ENCODE measurements around the gene DEPDC5. TPM values are rescaled to one million over a fixed set of nuclear protein-coding genes. Genes with fewer than 3 reads are reported as not detected.

DEPDC5 gene
- total RNA-seq, 1 donor from 2014 or later = 28.7 TPM

DNA sequence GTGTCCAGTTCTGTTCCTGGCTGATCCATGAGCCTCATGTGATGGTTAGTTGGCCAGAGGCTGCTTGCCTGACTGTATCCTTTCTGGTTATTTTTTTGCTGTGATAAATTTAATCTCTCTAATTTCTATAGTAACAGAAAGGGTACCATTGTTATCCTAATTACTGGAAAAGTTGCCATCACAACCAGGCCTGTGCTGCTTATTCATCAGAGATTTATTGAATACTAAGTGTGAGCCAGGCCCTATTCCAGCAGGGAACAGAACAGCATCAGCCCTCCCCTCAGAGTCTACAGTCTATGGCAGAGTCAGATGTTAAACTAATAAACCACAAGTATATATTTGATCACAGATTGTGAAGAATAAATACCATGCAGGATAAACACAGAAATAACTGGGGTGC is 86.8 kb downstream of the DEPDC5 start:
- Histone ChIP-seq H3K36me3 (peaks cover 0 to 47% of the 10 kb centered on the region in 2 donors), H3K4me1 (no peaks in the 10 kb centered on the region), H3K27me3 (no peaks in the 10 kb centered on the region), H3K4me3 (no peak overlapping the region), H3K27ac (no peak overlapping the region), H3K9me3 (no peaks in the 10 kb centered on the region)
- TF ChIP-seq POLR2A (IDR thresholded peaks at IDR 0.05) = no peak
- TF ChIP-seq POLR2AphosphoS5 (IDR thresholded peaks at IDR 0.05; ENCODE audit: insufficient read depth in 1 of 2, low read depth in 1 of 2) = no peak
- TF ChIP-seq, protein P1, sequence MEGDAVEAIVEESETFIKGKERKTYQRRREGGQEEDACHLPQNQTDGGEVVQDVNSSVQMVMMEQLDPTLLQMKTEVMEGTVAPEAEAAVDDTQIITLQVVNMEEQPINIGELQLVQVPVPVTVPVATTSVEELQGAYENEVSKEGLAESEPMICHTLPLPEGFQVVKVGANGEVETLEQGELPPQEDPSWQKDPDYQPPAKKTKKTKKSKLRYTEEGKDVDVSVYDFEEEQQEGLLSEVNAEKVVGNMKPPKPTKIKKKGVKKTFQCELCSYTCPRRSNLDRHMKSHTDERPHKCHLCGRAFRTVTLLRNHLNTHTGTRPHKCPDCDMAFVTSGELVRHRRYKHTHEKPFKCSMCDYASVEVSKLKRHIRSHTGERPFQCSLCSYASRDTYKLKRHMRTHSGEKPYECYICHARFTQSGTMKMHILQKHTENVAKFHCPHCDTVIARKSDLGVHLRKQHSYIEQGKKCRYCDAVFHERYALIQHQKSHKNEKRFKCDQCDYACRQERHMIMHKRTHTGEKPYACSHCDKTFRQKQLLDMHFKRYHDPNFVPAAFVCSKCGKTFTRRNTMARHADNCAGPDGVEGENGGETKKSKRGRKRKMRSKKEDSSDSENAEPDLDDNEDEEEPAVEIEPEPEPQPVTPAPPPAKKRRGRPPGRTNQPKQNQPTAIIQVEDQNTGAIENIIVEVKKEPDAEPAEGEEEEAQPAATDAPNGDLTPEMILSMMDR (IDR thresholded peaks at IDR 0.05) = no peak
- DNase-seq (ENCODE audit: extremely low spot score in 2 of 2) = no peak
- intact Hi-C loops (cut with DNase I) = no loop called here

DNA sequence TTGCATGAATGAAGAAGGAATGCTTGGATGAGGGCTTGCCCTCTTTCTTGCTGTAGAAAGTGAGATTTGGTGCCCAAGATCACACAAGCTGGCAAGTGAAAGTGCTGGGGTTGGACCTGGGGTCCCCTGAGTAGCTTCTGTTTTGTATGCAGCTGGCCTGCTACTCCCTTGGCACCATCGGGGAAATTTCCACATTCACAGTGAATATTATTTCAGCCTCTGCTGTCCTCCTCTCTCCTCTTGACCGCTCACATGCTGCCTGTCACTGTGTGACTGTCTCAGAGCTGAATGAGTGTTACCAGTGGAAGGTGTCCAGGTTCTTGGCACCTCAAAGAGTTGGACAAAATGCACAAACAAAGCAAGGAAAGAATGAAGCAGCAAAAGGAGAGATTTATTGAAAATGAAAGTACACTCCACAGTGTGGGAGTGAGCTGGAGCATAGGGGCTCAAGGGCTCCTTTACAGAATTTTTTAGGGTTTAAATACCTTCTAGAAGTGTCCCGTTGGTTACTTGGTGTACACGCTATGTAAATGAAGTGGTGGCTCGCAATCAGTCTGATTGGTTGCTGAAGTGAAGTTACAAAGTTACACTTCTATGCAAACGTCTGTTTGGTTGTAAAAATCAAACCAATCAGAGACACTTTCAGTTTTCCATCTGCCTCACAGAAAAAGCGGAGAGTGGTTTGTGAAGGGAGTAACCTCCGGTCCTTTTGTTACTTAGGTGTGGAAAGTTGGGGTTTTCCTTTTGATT is 87.4 kb downstream of the DEPDC5 start:
- no peak overlapping the region for H3K4me3 ChIP-seq
- no peaks in the 10 kb centered on the region for H3K27me3 ChIP-seq
- no peak for DNase-seq (ENCODE audit: extremely low spot score in 2 of 2)
- no peak overlapping the region for H3K27ac ChIP-seq
- no peaks in the 10 kb centered on the region for H3K9me3 ChIP-seq
- intact Hi-C loops (cut with DNase I) = no loop called here
- TF ChIP-seq POLR2A (IDR thresholded peaks at IDR 0.05) = no peak
- no peak for TF ChIP-seq POLR2AphosphoS5 (IDR thresholded peaks at IDR 0.05; ENCODE audit: insufficient read depth in 1 of 2, low read depth in 1 of 2)
- TF ChIP-seq, protein P1 (IDR thresholded peaks at IDR 0.05) = no peak
- H3K4me1 ChIP-seq = no peaks in the 10 kb centered on the region
- peaks cover 0 to 53% of the 10 kb centered on the region in 2 donors for H3K36me3 ChIP-seq

DNA sequence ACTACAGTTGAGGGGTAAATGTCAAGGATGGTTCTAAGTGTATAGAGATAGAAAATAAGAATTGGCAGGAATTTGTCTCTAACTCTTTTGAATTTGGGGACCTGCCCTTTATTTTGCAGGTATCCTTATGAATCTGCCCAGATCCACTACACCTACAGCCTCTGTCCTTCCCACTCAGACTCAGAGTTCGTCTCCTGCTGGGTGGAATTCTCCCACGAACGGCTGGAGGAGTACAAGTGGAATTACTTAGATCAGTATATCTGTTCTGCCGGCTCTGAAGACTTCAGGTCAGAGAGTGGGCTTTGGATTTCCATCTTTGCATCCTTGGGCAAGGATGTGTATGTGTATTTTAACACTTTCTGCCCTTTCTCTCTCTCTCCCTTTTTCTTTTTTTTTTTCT is 89.7 kb downstream of the DEPDC5 start:
- H3K9me3 ChIP-seq = no peaks in the 10 kb centered on the region
- intact Hi-C loops (cut with DNase I) = no loop called here
- no peaks in the 10 kb centered on the region for H3K27me3 ChIP-seq
- H3K4me1 ChIP-seq = no peaks in the 10 kb centered on the region
- no peak overlapping the region for H3K27ac ChIP-seq
- DNase-seq (ENCODE audit: extremely low spot score in 2 of 2) = no peak
- H3K4me3 ChIP-seq = no peak overlapping the region
- TF ChIP-seq, protein P1 (IDR thresholded peaks at IDR 0.05) = no peak
- TF ChIP-seq POLR2AphosphoS5 (IDR thresholded peaks at IDR 0.05; ENCODE audit: insufficient read depth in 1 of 2, low read depth in 1 of 2) (no peak), POLR2A (IDR thresholded peaks at IDR 0.05) (no peak)
- peaks cover 0 to 64% of the 10 kb centered on the region in 2 donors for H3K36me3 ChIP-seq

DNA sequence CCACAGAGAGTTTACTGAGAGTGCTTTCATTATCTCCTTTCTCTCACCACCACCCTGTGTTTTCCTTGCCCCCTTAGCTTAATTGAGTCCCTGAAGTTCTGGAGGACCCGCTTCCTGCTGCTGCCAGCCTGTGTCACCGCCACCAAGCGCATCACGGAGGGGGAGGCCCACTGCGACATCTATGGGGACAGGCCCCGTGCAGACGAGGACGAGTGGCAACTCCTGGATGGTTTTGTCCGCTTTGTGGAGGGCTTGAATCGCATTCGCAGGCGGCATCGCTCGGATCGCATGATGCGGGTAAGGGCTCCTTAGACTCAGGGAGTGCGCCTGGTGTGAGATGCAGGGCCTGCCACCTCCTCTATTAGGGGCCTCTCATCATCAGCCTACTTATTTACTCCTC is 91.1 kb downstream of the DEPDC5 start:
- DNase-seq (ENCODE audit: extremely low spot score in 2 of 2) = no peak
- no peaks in the 10 kb centered on the region for H3K4me1 ChIP-seq
- intact Hi-C loops (cut with DNase I) = no loop called here
- H3K27ac ChIP-seq = no peak overlapping the region
- no peaks in the 10 kb centered on the region for H3K9me3 ChIP-seq
- H3K4me3 ChIP-seq = no peak overlapping the region
- no peaks in the 10 kb centered on the region for H3K27me3 ChIP-seq
- TF ChIP-seq, protein P1 (IDR thresholded peaks at IDR 0.05) = no peak
- no peak for TF ChIP-seq POLR2A (IDR thresholded peaks at IDR 0.05)
- H3K36me3 ChIP-seq = peaks cover 0 to 73% of the 10 kb centered on the region in 2 donors

Data from vagina (tissue), 2 donors.